HG02884 (cell line): Measurements from ENCODE around the gene MROH2A.

ENCODE experiments used
- ATAC-seq: cut with Tn5 transposase; IDR thresholded peaks from one replicate; pipeline ENCODE4 v1.9.1; 2021; ENCODE audit warnings: mild to moderate bottlenecking, moderate library complexity; ENCODE audit not compliant: unreplicated experiment

Gene MROH2A

DNA sequence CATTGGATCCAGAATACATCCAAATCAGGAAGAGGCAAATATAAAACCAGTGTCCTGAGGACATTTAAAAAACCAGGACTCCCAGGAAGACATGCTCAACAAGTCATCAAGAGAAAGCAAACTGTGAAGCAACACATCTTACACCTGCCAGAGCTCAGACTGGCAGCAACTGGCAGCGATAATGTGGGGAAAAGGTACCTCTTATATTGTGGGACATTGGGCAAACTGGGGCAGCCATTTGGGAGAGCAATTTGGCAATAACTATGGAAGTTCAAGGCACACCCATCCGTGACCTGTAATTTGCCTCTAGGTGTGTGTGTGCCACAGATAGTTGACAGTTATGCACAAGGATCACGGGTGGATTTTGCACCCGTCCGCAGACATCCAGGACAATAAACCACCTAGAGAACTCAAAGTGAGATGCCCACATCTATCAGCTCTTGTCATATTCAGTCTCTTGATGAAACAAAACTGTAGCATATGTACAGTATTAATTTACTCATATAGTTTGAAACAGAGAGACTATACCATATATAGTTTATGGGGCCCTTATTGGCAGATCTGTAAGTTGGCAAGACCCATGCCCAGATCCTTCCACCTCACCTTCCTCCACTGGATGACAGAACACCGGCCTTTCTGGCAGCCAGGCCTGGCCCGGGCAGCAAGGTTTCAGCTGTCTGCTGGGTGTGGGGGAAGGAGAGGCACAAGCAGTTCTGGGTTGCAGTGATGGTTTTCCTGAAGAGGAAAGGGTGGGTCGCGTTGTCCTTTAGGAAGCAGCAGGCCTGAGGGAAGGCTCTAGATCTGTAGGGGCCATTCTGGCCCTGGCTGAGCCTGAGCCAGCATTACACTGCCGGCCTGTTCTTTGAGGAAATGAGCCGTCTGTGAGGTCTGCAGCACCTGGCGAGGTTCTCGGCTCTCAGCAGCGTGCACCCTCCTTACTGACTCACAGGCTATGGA is 57.4 kb downstream of the MROH2A start:
- ATAC-seq, result no peak

GRCh38 chr2:233836359-233836758 is 58.2 kb downstream of the MROH2A start:
- no peak for ATAC-seq

GRCh38 chr2:233837694-233838229 is 59.6 kb downstream of the MROH2A start:
- ATAC-seq, result no peak

DNA sequence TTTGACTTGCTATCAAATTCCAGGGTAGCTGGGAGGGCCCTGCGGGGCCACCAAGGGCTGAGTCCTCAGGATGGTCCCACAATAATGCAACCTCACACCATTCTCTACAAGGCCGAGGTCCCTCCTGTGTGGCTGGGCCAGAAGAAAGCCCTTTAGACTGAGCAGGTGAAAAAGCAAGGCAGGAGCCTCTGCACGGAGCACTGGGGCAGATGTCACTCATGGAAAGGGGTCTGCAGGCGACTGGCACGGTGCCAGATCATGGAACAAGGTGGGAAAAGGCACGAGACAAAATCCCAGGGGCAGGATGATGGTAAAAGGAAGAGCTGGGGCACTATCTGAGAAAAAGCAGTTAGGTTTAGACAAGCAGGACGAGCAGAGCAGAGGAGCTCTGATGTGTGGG is 60.1 kb downstream of the MROH2A start:
- ATAC-seq, result no peak

GRCh38 chr2:233838726-233839446 is 60.8 kb downstream of the MROH2A start:
- ATAC-seq, result no peak

DNA sequence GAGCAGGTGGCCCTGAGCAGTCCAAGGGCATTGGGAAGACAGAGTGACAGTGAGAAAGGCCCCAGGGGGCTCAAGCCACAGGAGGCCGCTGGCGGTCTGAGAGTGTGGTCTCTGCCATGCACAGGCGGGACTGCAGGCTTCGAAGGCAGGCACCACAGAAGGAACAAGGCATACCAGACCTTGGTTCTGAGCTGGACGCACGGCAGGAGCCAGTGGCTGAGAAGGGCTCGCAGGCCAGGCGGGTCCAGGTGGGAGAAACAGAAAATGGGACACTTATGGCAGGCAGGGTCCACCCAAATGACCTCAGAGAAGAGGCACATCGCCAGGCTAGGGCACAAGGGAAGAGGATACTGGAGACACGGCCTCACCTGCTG is 61.3 kb downstream of the MROH2A start:
- ATAC-seq, result no peak

DNA sequence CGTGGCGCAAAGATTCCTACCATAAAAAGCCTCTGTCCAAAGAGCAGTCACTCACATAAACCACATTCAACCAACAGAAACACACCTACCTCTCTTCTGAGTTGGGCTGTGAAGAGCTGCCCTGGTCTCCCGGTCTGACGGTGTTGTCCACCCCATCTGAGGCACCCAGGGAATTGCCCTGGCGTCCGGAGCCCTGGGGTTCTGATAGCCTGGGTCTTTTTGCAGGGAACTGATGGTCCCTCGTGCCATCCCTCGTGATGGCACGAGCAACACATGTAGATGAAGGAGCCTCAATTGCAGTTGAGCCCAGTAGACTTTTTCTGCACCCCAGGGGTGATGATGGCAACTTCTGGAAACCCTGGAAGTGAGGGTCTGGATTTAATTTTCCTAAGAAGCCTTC is 62.4 kb downstream of the MROH2A start:
- no peak for ATAC-seq

DNA sequence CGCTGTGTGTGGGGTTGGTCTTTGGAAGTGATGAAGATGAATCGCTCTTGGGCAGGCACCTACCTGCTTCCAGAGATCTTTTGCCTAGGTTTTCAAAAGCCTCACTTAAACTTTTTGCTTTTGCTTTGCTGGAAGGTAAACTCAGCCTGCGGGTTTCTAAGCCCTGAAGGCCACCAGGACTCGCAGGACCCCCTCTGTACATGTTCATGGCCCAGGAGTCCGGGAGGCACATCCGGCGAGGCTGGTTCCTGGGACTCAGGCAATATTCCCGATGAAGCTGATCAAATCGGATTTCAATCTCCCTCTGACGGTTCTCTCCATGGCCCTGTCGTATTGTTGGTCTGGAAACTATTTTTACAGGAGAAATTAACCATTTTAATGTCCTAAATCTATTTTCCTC is 63.1 kb downstream of the MROH2A start:
- no peak for ATAC-seq

- ATAC-seq, result no peak
Measured at GRCh38 chr2:233844064-233844807, 66.1 kb downstream of the MROH2A start.

DNA sequence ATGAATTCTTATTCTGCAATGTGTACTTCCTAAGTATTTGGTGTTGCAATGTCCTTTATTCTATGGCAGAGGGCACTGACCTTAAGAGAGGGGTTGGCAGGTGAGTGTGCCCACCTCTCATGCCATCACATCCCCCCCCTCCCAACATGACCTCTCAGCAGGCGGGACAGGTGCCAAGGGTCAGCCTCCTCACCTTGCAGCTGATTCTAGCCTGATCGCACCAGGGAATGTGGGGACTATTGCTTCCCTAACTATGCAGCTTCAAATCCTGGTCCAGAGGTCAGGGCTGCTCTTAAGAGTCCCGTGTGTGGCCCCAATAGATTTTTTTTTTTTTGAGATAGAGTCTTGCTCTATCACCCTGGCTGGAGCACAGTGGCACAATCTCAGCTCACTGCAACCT is 66.7 kb downstream of the MROH2A start:
- ATAC-seq, result no peak

DNA sequence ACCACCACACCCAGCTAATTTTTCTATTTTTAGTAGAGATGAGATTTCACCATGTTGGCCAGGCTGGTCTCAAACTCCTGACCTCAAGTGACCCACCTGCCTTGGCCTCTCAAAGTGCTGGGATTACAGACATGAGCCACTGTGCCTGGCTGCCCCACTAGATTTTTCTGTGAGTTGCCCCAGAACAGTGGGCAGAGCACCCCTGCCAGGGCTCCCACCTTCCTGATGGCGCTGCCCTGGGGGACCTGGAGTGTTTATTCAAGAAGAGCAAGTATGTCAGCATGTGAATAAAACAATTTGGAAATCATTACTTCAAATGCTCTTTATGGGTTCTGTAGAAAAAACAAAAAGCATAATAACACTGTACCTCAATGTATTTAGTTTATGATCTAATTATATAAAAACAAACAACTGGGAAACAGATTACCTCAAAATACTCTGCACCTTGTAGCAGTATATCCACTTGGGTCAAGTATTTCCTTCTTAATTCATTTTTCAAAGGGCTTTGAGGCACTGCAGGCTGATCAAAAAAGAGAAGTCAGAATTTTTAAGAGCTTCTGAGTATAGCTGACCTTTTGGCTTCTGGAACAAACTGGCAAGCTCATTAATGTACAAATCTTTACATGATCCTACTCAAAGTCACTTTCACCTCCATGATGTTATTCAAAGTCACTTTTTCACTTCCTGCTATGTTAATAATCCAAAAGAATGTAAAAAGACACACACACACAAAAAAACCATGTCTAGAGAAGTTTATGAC is 67.4 kb downstream of the MROH2A start:
- no peak for ATAC-seq

GRCh38 chr2:233846387-233847247 is 68.5 kb downstream of the MROH2A start:
- no peak for ATAC-seq

DNA sequence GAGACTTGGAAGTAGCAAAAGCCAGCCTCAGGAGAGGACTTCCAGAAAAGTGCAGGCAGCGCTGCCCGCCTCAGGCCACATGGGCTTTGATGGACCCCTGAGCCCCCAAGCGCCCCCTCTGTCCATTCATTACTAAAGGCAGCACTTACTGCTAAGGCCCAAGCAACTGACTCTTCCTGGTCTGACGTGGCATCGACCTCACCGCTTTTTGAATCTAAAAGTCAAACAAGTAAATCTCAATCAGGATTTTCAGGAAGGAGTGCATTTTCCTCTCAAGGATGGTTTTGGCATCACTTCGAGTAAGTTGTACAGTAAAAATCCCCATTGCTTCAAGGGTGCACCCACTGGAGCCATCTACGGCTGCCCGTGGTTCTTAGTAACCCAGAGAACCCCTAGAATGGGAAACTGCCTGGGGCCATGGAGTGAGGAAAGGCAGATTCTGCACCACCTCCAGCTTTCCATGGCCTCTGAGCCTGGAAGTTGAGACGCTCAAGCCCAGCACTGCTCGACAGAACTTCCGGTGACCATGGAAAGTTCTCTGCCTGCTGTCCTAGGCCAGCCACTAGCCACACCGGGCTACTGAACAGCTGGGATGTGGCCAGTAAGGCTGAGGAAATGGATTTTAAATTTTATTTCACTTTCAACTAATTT is 69.2 kb downstream of the MROH2A start:
- no peak for ATAC-seq

GRCh38 chr2:233848276-233848675 is 70.1 kb downstream of the MROH2A start:
- ATAC-seq, result no peak

DNA sequence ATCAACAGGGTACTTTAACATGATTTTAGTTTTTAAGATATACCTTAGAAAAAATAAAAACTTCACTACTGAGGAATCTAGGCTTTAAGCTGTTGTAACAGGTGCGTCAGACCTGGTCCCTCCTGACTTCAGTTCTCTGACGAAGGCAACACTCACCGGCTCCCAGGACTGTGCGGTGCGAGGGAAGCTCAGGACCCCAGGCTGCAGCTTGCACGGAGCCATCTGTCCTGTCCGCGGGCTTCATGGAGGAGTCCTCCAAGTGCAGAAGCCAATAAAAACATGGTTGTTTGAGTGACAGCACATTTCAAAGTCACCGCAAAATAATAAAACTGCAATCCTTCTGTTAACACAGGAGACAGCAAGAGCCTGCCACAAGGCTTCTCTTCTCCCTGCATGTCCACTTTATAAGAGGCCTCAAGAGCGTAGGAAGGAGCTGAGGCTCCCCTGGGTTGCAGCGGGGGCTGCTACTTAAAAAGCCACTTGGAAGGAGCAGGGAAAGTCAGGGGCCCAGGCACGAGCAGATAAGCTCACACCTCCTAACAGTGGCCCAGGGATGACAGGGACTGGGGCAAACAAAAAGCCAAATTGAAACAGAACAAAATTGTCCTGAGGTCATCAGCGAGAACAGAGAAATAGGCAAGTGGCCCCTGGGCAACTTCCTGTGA is 71.6 kb downstream of the MROH2A start:
- ATAC-seq, result no peak

- no peak for ATAC-seq
Measured at GRCh38 chr2:233850745-233851144, 72.6 kb downstream of the MROH2A start.

- ATAC-seq, result no peak
Measured at GRCh38 chr2:233851169-233851568, 73.0 kb downstream of the MROH2A start.

DNA sequence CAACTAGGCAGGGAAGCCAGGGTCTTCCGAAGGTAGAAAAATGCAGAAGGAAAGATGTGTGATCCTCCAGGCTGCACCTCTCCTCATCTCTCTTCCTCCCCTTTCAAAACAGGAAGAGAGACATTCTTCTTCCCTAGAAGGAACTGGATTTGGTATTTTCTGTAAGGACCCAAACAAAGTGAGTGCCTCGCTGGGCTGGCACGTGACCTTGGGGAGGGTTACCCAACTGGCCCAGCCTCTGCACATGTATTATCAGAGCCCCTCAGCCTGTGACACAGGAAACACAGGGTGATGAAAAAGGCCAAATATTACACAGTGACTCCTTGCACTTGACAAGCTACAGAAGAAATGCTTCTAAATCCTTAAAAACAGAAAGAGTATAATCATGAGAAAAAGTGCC is 73.9 kb downstream of the MROH2A start:
- no peak for ATAC-seq
